Thyroid gland (tissue), 4 donors: ENCODE measurements around the gene CACUL1.

Experiments
- CTCF ChIP-seq, 6 experiments: fragments of 200-600 bp in 3 of 6; fragments of 450-650 bp in 3 of 6; sonication (generic) in 3 of 6; IDR thresholded peaks; one replicate each; pipeline ENCODE4 v1.5.1; 2016 to 2019; ENCODE audit warnings: antibody characterized with exemption in 6 of 6, mild to moderate bottlenecking in 2 of 6, inconsistent platforms in 1 of 6, moderate library complexity in 1 of 6
- POLR2A ChIP-seq, 2 donors: fragments of 450-650 bp; IDR thresholded peaks; one replicate each; pipeline ENCODE4 v1.6.1; 2017; ENCODE audit warnings: antibody characterized with exemption in 2 of 2, mild to moderate bottlenecking in 2 of 2, moderate library complexity in 1 of 2

GRCh38 chr10:118760265-118760664 lies 5.5 kb upstream of the CACUL1 start:
- TF ChIP-seq CTCF (IDR thresholded peaks at IDR 0.05): no peak
- no peak for TF ChIP-seq POLR2A (IDR thresholded peaks at IDR 0.05)
